ENCODE results near the gene TMEM42. TPM values are rescaled to one million over a fixed set of nuclear protein-coding genes. Genes with fewer than 3 reads are reported as not detected.
A peak's percentile ranks its signal among the peaks of the same experiment; 100 is the strongest.
"Not testable (repeated sequence)": the region's sequence is repeated elsewhere in the genome, so short reads cannot be mapped to it uniquely, and the experiment has no call there.

The TMEM42 gene
- total and polyA plus RNA-seq, 7 donors, result 6.2 to 25.7 (median 10.2) TPM

- H3K36me3 ChIP-seq, result no peaks in the 10 kb centered on the region
- no peaks in the 10 kb centered on the region for H3K9me3 ChIP-seq
- 95 to 96% methylated on average over 2 of the region's 2 CpGs for WGBS, 2 donors
- no peak overlapping the region for H3K27ac ChIP-seq
- no peak overlapping the region for H3K4me3 ChIP-seq
- no peak for DNase-seq
- H3K27me3 ChIP-seq, result no peaks in the 10 kb centered on the region
- no peak for TF ChIP-seq CTCF (IDR thresholded peaks at IDR 0.05)
- no peak for TF ChIP-seq EP300 (IDR thresholded peaks at IDR 0.05)
- TF ChIP-seq POLR2A (IDR thresholded peaks at IDR 0.05), result no peak
- no peak for TF ChIP-seq POLR2AphosphoS5 (IDR thresholded peaks at IDR 0.05)
- peaks cover 0 to 19% (median 17%) of the 10 kb centered on the region in 4 donors for H3K4me1 ChIP-seq
- intact Hi-C loops (cut with DNase I), result no loop called here
Measured at GRCh38 chr3:44842376-44842775, 19.3 kb upstream of the TMEM42 start.

- no peak for DNase-seq
- no peaks in the 10 kb centered on the region for H3K9me3 ChIP-seq
- WGBS, 2 donors, result 83 to 91% methylated on average over 7 of the region's 7 CpGs
- H3K36me3 ChIP-seq, result no peaks in the 10 kb centered on the region
- intact Hi-C loops (cut with DNase I), result no loop called here
- no peaks in the 10 kb centered on the region for H3K27me3 ChIP-seq
- H3K27ac ChIP-seq, result peak overlapping the region; percentile 36 to 60 (median 54)
- H3K4me1 ChIP-seq, result peaks cover 0 to 19% (median 17%) of the 10 kb centered on the region in 4 donors
- TF ChIP-seq CTCF (IDR thresholded peaks at IDR 0.05), result no peak
- TF ChIP-seq POLR2AphosphoS5 (IDR thresholded peaks at IDR 0.05), result peak in 2 of 4 donors; percentile 57 to 61
- H3K4me3 ChIP-seq, result no peak overlapping the region
Measured at GRCh38 chr3:44845528-44846520, 15.9 kb upstream of the TMEM42 start.

- H3K4me1 ChIP-seq, result peaks cover 0 to 19% (median 17%) of the 10 kb centered on the region in 4 donors
- H3K36me3 ChIP-seq, result no peaks in the 10 kb centered on the region
- no peak for DNase-seq
- H3K27ac ChIP-seq, result no peak overlapping the region
- intact Hi-C loops (cut with DNase I), result no loop called here
- no peaks in the 10 kb centered on the region for H3K9me3 ChIP-seq
- TF ChIP-seq CTCF (IDR thresholded peaks at IDR 0.05) (no peak), POLR2AphosphoS5 (IDR thresholded peaks at IDR 0.05) (no peak), EP300 (IDR thresholded peaks at IDR 0.05) (no peak)
- no peak overlapping the region for H3K4me3 ChIP-seq
- H3K27me3 ChIP-seq, result no peaks in the 10 kb centered on the region
- WGBS, 2 donors, result 48 to 99% methylated on average over 1 of the region's 1 CpG
Measured at GRCh38 chr3:44848634-44849033, 13.1 kb upstream of the TMEM42 start.

DNA sequence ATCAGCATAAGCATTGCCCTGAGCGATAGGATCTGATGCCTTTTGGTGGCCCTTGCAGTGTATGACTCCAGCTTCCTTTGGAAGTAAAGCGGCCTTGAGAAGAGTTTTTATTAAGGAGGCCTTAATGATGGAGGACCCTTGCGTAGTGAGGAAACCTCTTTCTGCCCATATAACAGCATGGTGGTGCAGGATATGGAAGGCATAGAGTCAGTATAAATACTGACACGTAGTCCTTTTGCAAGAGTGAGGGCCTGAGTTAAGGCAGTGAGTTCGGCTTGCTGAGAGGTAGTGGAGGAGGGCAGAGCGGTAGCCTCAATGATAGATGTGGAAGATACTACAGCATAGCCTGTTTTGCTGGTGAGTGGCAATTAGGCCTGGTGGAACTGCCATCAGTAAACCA, 5.0 kb upstream of the TMEM42 start:
- H3K27me3 ChIP-seq; H3K27ac ChIP-seq; DNase-seq; intact Hi-C loops (cut with DNase I); H3K4me1 ChIP-seq; H3K9me3 ChIP-seq; H3K36me3 ChIP-seq; H3K4me3 ChIP-seq: not testable (repeated sequence)
- WGBS, 2 donors, result 98 to 99% methylated on average over 6 of the region's 6 CpGs

- intact Hi-C loops (cut with DNase I), result loop anchor here (5.0 kb wide), 2 partner anchors 117 to 148 kb away; partner anchors contain the start of genes EXOSC7, ZDHHC3 and ZNF502
- Histone ChIP-seq H3K36me3 (no peaks in the 10 kb centered on the region), H3K9me3 (no peaks in the 10 kb centered on the region), H3K27me3 (no peaks in the 10 kb centered on the region), H3K27ac (no peak overlapping the region), H3K4me1 (peaks cover 0 to 13% (median 8%) of the 10 kb centered on the region in 4 donors), H3K4me3 (no peak overlapping the region)
- WGBS, 2 donors, result 95 to 96% methylated on average over 4 of the region's 4 CpGs
- no peak for DNase-seq
- no peak for TF ChIP-seq CTCF (IDR thresholded peaks at IDR 0.05)
- TF ChIP-seq POLR2A (IDR thresholded peaks at IDR 0.05), result no peak
- no peak for TF ChIP-seq EP300 (IDR thresholded peaks at IDR 0.05)
- no peak for TF ChIP-seq POLR2AphosphoS5 (IDR thresholded peaks at IDR 0.05)
Measured at GRCh38 chr3:44860117-44860516, 1.6 kb upstream of the TMEM42 start.

Data from sigmoid colon (tissue), 7 donors.